DND-41 (cell line): Measurements from ENCODE around the gene RNF207.

ENCODE experiments used
- ATAC-seq: fragments of 200-7000 bp; cut with Tn5 transposase; 3 replicates; pipeline ENCODE4 v1.9.1; 2021; ENCODE audit warnings: low read depth; ENCODE audit not compliant: insufficient read depth
- DNase-seq: peaks from one replicate; pipeline ENCODE4 v3.0.0-alpha.2; 2020
- H2AFZ ChIP-seq: 2 replicates; pipeline ENCODE4 v1.6.0; 2012; ENCODE audit warnings: low read depth, low read length
- H3K27ac ChIP-seq: 2 replicates; pipeline ENCODE4 v1.5.1; 2012; ENCODE audit warnings: low read length, inconsistent platforms
- H3K27me3 ChIP-seq: fragments of 200-600 bp; sonication (generic); 2 replicates; pipeline ENCODE4 v1.6.0; 2012; ENCODE audit warnings: low read length, mild to moderate bottlenecking, inconsistent platforms; ENCODE audit not compliant: insufficient read depth, poor library complexity
- H3K36me3 ChIP-seq: 2 replicates; pipeline ENCODE4 v1.5.1; 2012; ENCODE audit warnings: low read length, inconsistent platforms; ENCODE audit not compliant: insufficient read depth
- H3K4me1 ChIP-seq: 2 replicates; pipeline ENCODE4 v1.5.1; 2012; ENCODE audit warnings: mild to moderate bottlenecking, low read length; ENCODE audit not compliant: insufficient read depth
- H3K4me2 ChIP-seq: 2 replicates; pipeline ENCODE4 v1.6.0; 2012; ENCODE audit warnings: mild to moderate bottlenecking, moderate library complexity, low read length, inconsistent platforms; ENCODE audit not compliant: insufficient read depth
- H3K4me3 ChIP-seq, 2 experiments: fragments of 200-600 bp in 1 of 2; shearing (Covaris generic) in 1 of 2; 2 replicates each; pipeline ENCODE4 v1.5.1; 2012 to 2016; ENCODE audit warnings: inconsistent platforms in 2 of 2, low read length in 2 of 2, mild to moderate bottlenecking in 2 of 2, low read depth in 1 of 2, moderate library complexity in 1 of 2
- H3K79me2 ChIP-seq: 2 replicates; pipeline ENCODE4 v1.6.0; 2012; ENCODE audit warnings: low read length, inconsistent platforms; ENCODE audit not compliant: insufficient read depth
- H3K9ac ChIP-seq: 2 replicates; pipeline ENCODE4 v1.6.0; 2012; ENCODE audit warnings: low read depth, mild to moderate bottlenecking, inconsistent platforms, low read length, moderate library complexity
- H3K9me3 ChIP-seq: 2 replicates; pipeline ENCODE4 v1.5.1; 2012; ENCODE audit warnings: low read length, moderate library complexity, mild to moderate bottlenecking, inconsistent platforms; ENCODE audit not compliant: insufficient read depth, severe bottlenecking
- H4K20me1 ChIP-seq: 2 replicates; pipeline ENCODE4 v1.6.0; 2012; ENCODE audit warnings: low read length; ENCODE audit not compliant: insufficient read depth
- EZH2 ChIP-seq: IDR thresholded peaks from 3 replicates; pipeline ENCODE4 v1.6.1; 2012; ENCODE audit warnings: borderline replicate concordance, low read depth, mild to moderate bottlenecking, moderate library complexity, low read length, inconsistent platforms; ENCODE audit not compliant: severe bottlenecking
- TF ChIP-seq, protein P1 (sequence below): IDR thresholded peaks from 2 replicates; pipeline ENCODE4 v1.5.1; 2012; ENCODE audit warnings: borderline replicate concordance, low read length, moderate library complexity, mild to moderate bottlenecking; ENCODE audit not compliant: poor library complexity, severe bottlenecking; ENCODE audit errors: extremely low read depth

The RNF207 gene

DNA sequence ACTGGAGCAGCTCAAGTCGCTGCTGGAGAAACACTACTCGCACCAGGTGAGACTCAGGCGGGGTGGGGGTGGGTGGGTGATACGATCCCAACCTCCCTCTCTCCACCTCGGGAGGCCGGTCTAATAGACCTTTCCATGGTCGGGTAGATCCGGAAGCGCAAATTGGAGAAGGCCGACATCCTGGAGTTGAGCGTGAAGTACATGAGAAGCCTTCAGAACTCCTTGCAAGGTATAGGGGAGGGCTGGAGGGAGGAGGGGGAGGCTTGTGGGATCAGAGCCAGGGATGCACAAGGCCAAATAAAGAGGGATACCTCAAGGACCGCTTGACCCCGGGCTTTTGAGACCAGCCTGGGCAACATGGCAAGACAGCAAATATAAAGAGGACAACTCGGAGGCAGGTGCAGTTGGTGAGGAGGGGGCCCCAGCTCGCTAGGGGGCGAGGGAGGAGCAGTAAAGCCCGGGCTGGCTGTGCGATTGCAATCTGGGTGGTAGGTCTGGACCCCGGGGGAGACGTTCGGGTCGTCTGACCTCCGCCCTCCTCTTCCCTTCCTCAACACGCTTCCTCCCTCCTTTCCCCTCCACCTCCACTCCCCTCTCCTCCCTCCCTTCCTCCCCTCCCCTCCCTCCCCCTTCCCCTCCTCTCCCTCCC, 38.6 kb downstream of the RNF207 start:
- TF ChIP-seq EZH2: no peak
- TF ChIP-seq, protein P1, sequence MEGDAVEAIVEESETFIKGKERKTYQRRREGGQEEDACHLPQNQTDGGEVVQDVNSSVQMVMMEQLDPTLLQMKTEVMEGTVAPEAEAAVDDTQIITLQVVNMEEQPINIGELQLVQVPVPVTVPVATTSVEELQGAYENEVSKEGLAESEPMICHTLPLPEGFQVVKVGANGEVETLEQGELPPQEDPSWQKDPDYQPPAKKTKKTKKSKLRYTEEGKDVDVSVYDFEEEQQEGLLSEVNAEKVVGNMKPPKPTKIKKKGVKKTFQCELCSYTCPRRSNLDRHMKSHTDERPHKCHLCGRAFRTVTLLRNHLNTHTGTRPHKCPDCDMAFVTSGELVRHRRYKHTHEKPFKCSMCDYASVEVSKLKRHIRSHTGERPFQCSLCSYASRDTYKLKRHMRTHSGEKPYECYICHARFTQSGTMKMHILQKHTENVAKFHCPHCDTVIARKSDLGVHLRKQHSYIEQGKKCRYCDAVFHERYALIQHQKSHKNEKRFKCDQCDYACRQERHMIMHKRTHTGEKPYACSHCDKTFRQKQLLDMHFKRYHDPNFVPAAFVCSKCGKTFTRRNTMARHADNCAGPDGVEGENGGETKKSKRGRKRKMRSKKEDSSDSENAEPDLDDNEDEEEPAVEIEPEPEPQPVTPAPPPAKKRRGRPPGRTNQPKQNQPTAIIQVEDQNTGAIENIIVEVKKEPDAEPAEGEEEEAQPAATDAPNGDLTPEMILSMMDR: no peak
- Histone ChIP-seq H2AFZ (no peak overlapping the region), H3K9ac (no peak overlapping the region), H3K27ac (no peak overlapping the region), H3K9me3 (no peaks in the 10 kb centered on the region), H3K4me2 (peak overlapping the region; percentile 41; the same call in 1 of the 2 replicates), H3K36me3 (no peaks in the 10 kb centered on the region), H3K4me1 (peaks cover 8% of the 10 kb centered on the region), H3K27me3 (no peaks in the 10 kb centered on the region), H3K79me2 (no peaks in the 10 kb centered on the region), H4K20me1 (peaks cover 30% of the 10 kb centered on the region), H3K4me3 (no peak overlapping the region)
- no peak for DNase-seq
- peak; percentile 28 for ATAC-seq

DNA sequence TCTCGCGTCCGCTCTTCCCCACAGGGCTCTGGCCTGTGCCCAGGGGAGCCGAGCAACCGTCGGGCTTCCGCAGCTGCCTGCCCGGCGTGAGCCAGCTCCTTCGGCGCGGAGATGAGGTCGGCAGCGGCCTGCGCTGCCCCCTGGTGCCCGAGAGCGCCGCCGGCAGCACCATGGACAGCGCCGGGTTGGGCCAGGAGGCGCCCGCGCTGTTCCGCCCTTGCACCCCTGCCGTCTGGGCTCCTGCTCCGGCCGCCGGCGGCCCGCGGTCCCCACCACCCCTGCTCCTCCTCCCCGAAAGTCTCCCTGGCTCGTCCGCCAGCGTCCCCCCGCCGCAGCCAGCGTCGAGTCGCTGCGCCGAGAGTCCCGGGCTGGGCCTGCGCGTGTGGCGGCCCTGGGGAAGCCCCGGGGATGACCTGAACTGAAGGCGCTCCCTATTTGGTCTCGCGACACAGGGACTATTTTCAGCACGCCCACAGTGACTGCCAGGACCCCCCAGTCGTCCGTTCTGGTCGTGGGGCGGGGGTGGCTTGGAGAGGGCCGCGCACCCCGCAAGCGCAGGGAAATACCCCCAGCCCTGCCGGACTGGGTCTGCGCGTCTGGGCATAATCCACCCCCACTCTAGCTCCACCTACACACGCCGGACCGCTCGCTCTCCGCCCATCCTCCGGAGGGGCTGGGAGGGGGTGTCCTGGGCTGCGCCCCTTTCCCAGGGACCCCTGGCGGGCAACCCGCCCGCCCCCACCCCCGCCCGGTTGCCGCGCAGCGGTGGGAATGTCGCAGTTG, 39.4 kb downstream of the RNF207 start:
- Histone ChIP-seq H3K27me3 (no peaks in the 10 kb centered on the region), H3K9ac (no peak overlapping the region), H3K4me3 (no peak overlapping the region), H3K27ac (no peak overlapping the region), H3K4me2 (peak overlapping the region; percentile 41), H3K36me3 (no peaks in the 10 kb centered on the region), H3K9me3 (no peaks in the 10 kb centered on the region), H4K20me1 (peaks cover 30% of the 10 kb centered on the region), H2AFZ (no peak overlapping the region), H3K79me2 (no peaks in the 10 kb centered on the region), H3K4me1 (peaks cover 8% of the 10 kb centered on the region)
- ATAC-seq (peak; percentile 87), DNase-seq (peak; percentile 83)
- TF ChIP-seq, protein P1: peak; percentile 86
- TF ChIP-seq EZH2: no peak

DNA sequence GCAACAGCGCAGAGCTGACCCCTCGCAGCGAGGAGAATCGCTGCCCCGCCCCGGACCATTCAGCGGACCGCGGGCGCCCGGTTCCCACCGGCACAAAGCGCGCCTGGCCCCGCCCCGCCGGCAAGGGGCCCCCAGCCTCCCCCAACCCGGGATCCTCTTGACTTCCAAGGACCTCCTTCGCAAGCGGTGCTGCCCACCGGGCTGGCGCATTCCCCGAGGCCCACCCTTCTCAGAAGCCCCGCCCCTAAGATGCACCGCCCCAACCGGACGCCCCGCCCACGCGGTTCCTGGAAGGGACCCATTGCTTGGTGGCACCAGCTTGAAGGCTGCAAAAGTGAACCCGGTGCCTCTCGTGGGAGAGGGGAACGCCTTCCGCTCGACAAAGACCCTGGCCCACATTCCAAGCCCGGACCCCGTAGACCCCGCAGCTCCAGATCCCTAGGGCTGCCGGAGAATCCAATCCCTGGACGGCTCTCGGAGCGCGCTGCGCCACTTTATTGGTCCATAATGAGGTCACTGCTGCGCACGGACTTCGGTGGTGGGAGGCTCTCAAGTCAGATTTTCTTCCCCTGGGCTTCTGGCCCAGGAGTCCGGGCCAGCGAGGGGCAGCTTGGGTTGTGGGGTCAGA, 40.1 kb downstream of the RNF207 start:
- ATAC-seq: no peak

More for the DNA sequence above, 40.1 kb downstream of the RNF207 start:
- Histone ChIP-seq H3K9ac (no peak overlapping the region), H3K79me2 (no peaks in the 10 kb centered on the region), H2AFZ (no peak overlapping the region), H3K27ac (no peak overlapping the region), H3K36me3 (no peaks in the 10 kb centered on the region), H3K9me3 (no peaks in the 10 kb centered on the region), H3K4me2 (no peak overlapping the region), H3K4me1 (peaks cover 8% of the 10 kb centered on the region), H3K27me3 (no peaks in the 10 kb centered on the region), H3K4me3 (no peak overlapping the region), H4K20me1 (peaks cover 30% of the 10 kb centered on the region)
- peak; percentile 45 for DNase-seq
- TF ChIP-seq EZH2: no peak
- TF ChIP-seq, protein P1: no peak
